ENCODE data around the gene DGKB.

Gene DGKB

GRCh38 chr7:14271441-14271840 lies 631.1 kb downstream of the DGKB start:
- no peak for DNase-seq

- DNase-seq: no peak
These were observed 632.5 kb downstream of the DGKB start for GRCh38 chr7:14270099-14270498.

- DNase-seq: no peak
These were observed 642.5 kb downstream of the DGKB start for GRCh38 chr7:14260011-14260410.

GRCh38 chr7:14258861-14259260 lies 643.7 kb downstream of the DGKB start:
- DNase-seq: no peak

GRCh38 chr7:14258441-14258840 lies 644.1 kb downstream of the DGKB start:
- DNase-seq: no peak

GRCh38 chr7:14252458-14252857 lies 650.1 kb downstream of the DGKB start:
- DNase-seq: no peak

GRCh38 chr7:14242175-14242574 lies 660.4 kb downstream of the DGKB start:
- no peak for DNase-seq

- DNase-seq: no peak
These were observed 665.7 kb downstream of the DGKB start for GRCh38 chr7:14236834-14237233.

GRCh38 chr7:14235056-14235455 lies 667.5 kb downstream of the DGKB start:
- no peak for DNase-seq

GRCh38 chr7:14233868-14234369 lies 668.6 kb downstream of the DGKB start:
- DNase-seq: no peak

- no peak for DNase-seq
These were observed 669.3 kb downstream of the DGKB start for GRCh38 chr7:14233076-14233867.

- no peak for DNase-seq
These were observed 673.5 kb downstream of the DGKB start for GRCh38 chr7:14229047-14229446.

GRCh38 chr7:14228341-14228740 lies 674.2 kb downstream of the DGKB start:
- DNase-seq: no peak

- no peak for DNase-seq
These were observed 676.4 kb downstream of the DGKB start for GRCh38 chr7:14226126-14226525.

- no peak for DNase-seq
These were observed 683.4 kb downstream of the DGKB start for GRCh38 chr7:14219125-14219524.

GRCh38 chr7:14218338-14218737 lies 684.2 kb downstream of the DGKB start:
- DNase-seq: no peak

- no peak for DNase-seq
These were observed 692.6 kb downstream of the DGKB start for GRCh38 chr7:14209896-14210484.

GRCh38 chr7:14207711-14208110 lies 694.8 kb downstream of the DGKB start:
- no peak for DNase-seq

GRCh38 chr7:14207138-14207537 lies 695.4 kb downstream of the DGKB start:
- DNase-seq: no peak

- DNase-seq: no peak
These were observed 696.4 kb downstream of the DGKB start for GRCh38 chr7:14206121-14206520.

- no peak for DNase-seq
These were observed 701.2 kb downstream of the DGKB start for GRCh38 chr7:14201353-14201752.

- DNase-seq: no peak
These were observed 703.2 kb downstream of the DGKB start for GRCh38 chr7:14199336-14199735.

GRCh38 chr7:14197280-14197679 lies 705.3 kb downstream of the DGKB start:
- no peak for DNase-seq

GRCh38 chr7:14196555-14196954 lies 706.0 kb downstream of the DGKB start:
- no peak for DNase-seq

- DNase-seq: no peak
These were observed 706.7 kb downstream of the DGKB start for GRCh38 chr7:14195871-14196270.

All from NCI-H774 (cell line).